HCT116 (cell line): ENCODE results near the gene GPR157. TPM values are rescaled to one million over a fixed set of nuclear protein-coding genes. Genes with fewer than 3 reads are reported as not detected.

Experiments used
- ATAC-seq: fragments of 200-7000 bp; cut with Tn5 transposase; 2 replicates; pipeline ENCODE4 v1.9.1; 2020; ENCODE audit warnings: mild to moderate bottlenecking, moderate library complexity
- BruUV-seq: library from RNA; stranded (reverse); fragments of 400-500 nt; replicated peaks from 2 replicates; lab custom pipeline; 2021; lab: Mats Ljungman, UMichigan
- CTCF ChIA-PET: fragments of 300-600 bp; sonication (Branson Sonifier 250); formaldehyde crosslinking; loops from one replicate; lab custom pipeline; 2021; ENCODE audit warnings: antibody characterized with exemption; lab: Charles Lee
- POLR2A ChIA-PET: fragments of 300-600, 350-600 bp; sonication (Branson Sonifier 250); formaldehyde crosslinking; loops from one replicate; lab custom pipeline; 2021; ENCODE audit warnings: antibody characterized with exemption; lab: Charles Lee
- RAD21 ChIA-PET, 2 experiments: fragments of 300-600 bp; sonication (Branson Sonifier 250); formaldehyde crosslinking; loops; one replicate each; lab custom pipeline; 2023; ENCODE audit warnings: low total read pairs in 2 of 2; ENCODE audit not compliant: uncharacterized antibody in 2 of 2, unreplicated experiment in 2 of 2, low non-redundant PET in 1 of 2; lab: Charles Lee
- DNase-seq: peaks from one replicate; pipeline ENCODE4 v3.0.0-alpha.2; 2010; ENCODE audit warnings: low read depth, low spot score
- H2AFZ ChIP-seq: fragments of 200-600 bp; shearing (Covaris generic), sonication (generic); 2 replicates; pipeline ENCODE4 v1.6.1; 2017; ENCODE audit warnings: low read depth, mixed run types, mixed read lengths, antibody characterized with exemption, low read length; ENCODE audit not compliant: poor library complexity, severe bottlenecking
- H3K27ac ChIP-seq: 2 replicates; pipeline ENCODE4 v1.5.1; 2012; ENCODE audit warnings: low read depth, low read length
- H3K27me3 ChIP-seq: fragments of 200-600 bp; sonication (generic); 2 replicates; pipeline ENCODE4 v1.6.1; 2016; ENCODE audit warnings: mixed run types, low read length, mixed read lengths; ENCODE audit not compliant: insufficient read depth
- H3K36me3 ChIP-seq, 2 experiments: fragments of 200-500 bp in 1 of 2; fragments of 200-600 bp in 1 of 2; sonication (Bioruptor generic) in 1 of 2; sonication (generic) in 1 of 2; 2 replicates each; pipeline versions ENCODE4 v1.5.1 to v1.6.1; 2014 to 2016; ENCODE audit warnings: low read length in 2 of 2, inconsistent platforms in 1 of 2, mixed read lengths in 1 of 2, mixed run types in 1 of 2; ENCODE audit not compliant: insufficient read depth in 2 of 2, control insufficient read depth in 1 of 2
- H3K4me1 ChIP-seq, 2 experiments: fragments of 200-600 bp in 1 of 2; sonication (generic) in 1 of 2; 2 replicates each; pipeline versions ENCODE4 v1.5.1 to v1.6.1; 2012 to 2017; ENCODE audit warnings: low read length in 2 of 2, inconsistent platforms in 1 of 2, mild to moderate bottlenecking in 1 of 2, mixed read lengths in 1 of 2, mixed run types in 1 of 2, moderate library complexity in 1 of 2; ENCODE audit not compliant: insufficient read depth in 2 of 2, control insufficient read depth in 1 of 2
- H3K4me2 ChIP-seq: fragments of 200-600 bp; sonication (generic); 2 replicates; pipeline ENCODE4 v1.6.1; 2017; ENCODE audit warnings: mixed run types, low read length, mixed read lengths
- H3K4me3 ChIP-seq, 2 experiments: fragments of 200-600 bp in 1 of 2; sonication (generic) in 1 of 2; replicated peaks in 1 of 2; 2 replicates each; pipeline ENCODE4 v1.5.1; 2011 to 2016; ENCODE audit warnings: low read length in 2 of 2, control low read depth in 1 of 2, low read depth in 1 of 2, mild to moderate bottlenecking in 1 of 2, mixed read lengths in 1 of 2, mixed run types in 1 of 2
- H3K79me2 ChIP-seq: fragments of 200-600 bp; sonication (generic); 2 replicates; pipeline ENCODE4 v1.6.1; 2017; ENCODE audit warnings: mild to moderate bottlenecking, mixed run types, low read length, moderate library complexity, mixed read lengths; ENCODE audit not compliant: insufficient read depth
- H3K9ac ChIP-seq: fragments of 200-600 bp; sonication (generic); 2 replicates; pipeline ENCODE4 v1.6.1; 2016; ENCODE audit warnings: low read length, mixed read lengths
- H3K9me2 ChIP-seq: fragments of 200-600 bp; sonication (generic), shearing (Covaris generic); 2 replicates; pipeline ENCODE4 v1.6.1; 2017; ENCODE audit warnings: mixed run types, mild to moderate bottlenecking, moderate library complexity; ENCODE audit not compliant: insufficient read depth
- H3K9me3 ChIP-seq, 2 experiments: fragments of 200-500 bp in 1 of 2; fragments of 200-600 bp in 1 of 2; sonication (Bioruptor generic) in 1 of 2; sonication (generic) in 1 of 2; 2 replicates each; pipeline ENCODE4 v1.6.1; 2014 to 2017; ENCODE audit warnings: low read length in 2 of 2, mixed read lengths in 2 of 2, inconsistent platforms in 1 of 2, low read depth in 1 of 2, mild to moderate bottlenecking in 1 of 2, mixed run types in 1 of 2, moderate library complexity in 1 of 2; ENCODE audit not compliant: control insufficient read depth in 1 of 2, insufficient read depth in 1 of 2
- H4K20me1 ChIP-seq: fragments of 200-600 bp; sonication (generic), shearing (Covaris generic); 2 replicates; pipeline ENCODE4 v1.6.1; 2017; ENCODE audit warnings: mixed run types, mild to moderate bottlenecking, moderate library complexity; ENCODE audit not compliant: insufficient read depth
- CBX3 ChIP-seq: IDR thresholded peaks from 2 replicates; pipeline ENCODE4 v1.6.1; 2012; ENCODE audit warnings: low read depth
- CEBPB ChIP-seq: IDR thresholded peaks from 2 replicates; pipeline ENCODE4 v1.6.1; 2012; ENCODE audit warnings: low read depth
- ELF1 ChIP-seq: IDR thresholded peaks from 2 replicates; pipeline ENCODE4 v1.6.1; 2012; ENCODE audit warnings: low read depth, borderline replicate concordance
- EZH2 ChIP-seq: fragments of 200-600 bp; sonication (generic); IDR thresholded peaks from 2 replicates; pipeline ENCODE4 v1.6.1; 2017; ENCODE audit warnings: antibody characterized with exemption, mixed run types
- FOSL1 ChIP-seq: IDR thresholded peaks from 2 replicates; pipeline ENCODE4 v1.6.1; 2012; ENCODE audit warnings: low read depth
- JUND ChIP-seq: IDR thresholded peaks from 2 replicates; pipeline ENCODE4 v1.6.1; 2012
- MAX ChIP-seq: IDR thresholded peaks from 2 replicates; pipeline ENCODE4 v1.6.1; 2012
- POLR2A ChIP-seq: IDR thresholded peaks from 2 replicates; pipeline ENCODE4 v1.7.0; 2011; ENCODE audit warnings: borderline replicate concordance; ENCODE audit not compliant: insufficient read depth, insufficient read length; ENCODE audit errors: extremely low read depth
- POLR2AphosphoS5 ChIP-seq: IDR thresholded peaks from 2 replicates; pipeline ENCODE4 v1.6.1; 2011; ENCODE audit warnings: mild to moderate bottlenecking, low read depth, low read length, moderate library complexity
- RAD21 ChIP-seq: IDR thresholded peaks from 2 replicates; pipeline ENCODE4 v1.6.1; 2012; ENCODE audit warnings: low read depth, mild to moderate bottlenecking
- REST ChIP-seq: IDR thresholded peaks from 2 replicates; pipeline ENCODE4 v1.6.1; 2012; ENCODE audit warnings: low read depth
- SIN3A ChIP-seq: IDR thresholded peaks from 2 replicates; pipeline ENCODE4 v1.6.1; 2012; ENCODE audit warnings: low read depth
- SRF ChIP-seq: IDR thresholded peaks from 2 replicates; pipeline ENCODE4 v1.6.1; 2012; ENCODE audit warnings: low read depth
- YY1 ChIP-seq: IDR thresholded peaks from 2 replicates; pipeline ENCODE4 v1.6.1; 2011; ENCODE audit warnings: low read length, low read depth, moderate library complexity, mild to moderate bottlenecking; ENCODE audit not compliant: insufficient replicate concordance; ENCODE audit errors: extremely low read depth
- ZBTB33 ChIP-seq: IDR thresholded peaks from 2 replicates; pipeline ENCODE4 v1.6.1; 2011; ENCODE audit warnings: mild to moderate bottlenecking, low read length, moderate library complexity; ENCODE audit not compliant: insufficient replicate concordance; ENCODE audit errors: extremely low read depth
- ZFX ChIP-seq: fragments of 450-650 bp; IDR thresholded peaks from 2 replicates; pipeline ENCODE4 v1.6.1; 2017
- intact Hi-C: fragments of 100-400 bp; cut with micrococcal nuclease; formaldehyde crosslinking; loops from 2 replicates; pipeline ENCODE4 v1.10.0; 2022
- total RNA-seq: library from RNA; stranded (reverse); gene quantifications from one replicate; pipeline ENCODE4 v1.2.1, GENCODE V29; 2021; ENCODE audit not compliant: unreplicated experiment
- TF ChIP-seq, protein P1 (sequence below), 3 experiments: fragments of 200-600 bp in 1 of 3; sonication (generic) in 1 of 3; IDR thresholded peaks in 2 of 3; conservative IDR thresholded peaks in 1 of 3; 2 replicates each; pipeline ENCODE4 v1.5.1; 2012 to 2017; ENCODE audit warnings: low read depth in 2 of 3, low read length in 2 of 3, antibody characterized with exemption in 1 of 3, borderline replicate concordance in 1 of 3, control low read depth in 1 of 3, mild to moderate bottlenecking in 1 of 3, mixed read lengths in 1 of 3, mixed run types in 1 of 3, moderate library complexity in 1 of 3; ENCODE audit not compliant: insufficient read depth in 1 of 3
- TF ChIP-seq, protein P2 (sequence below): IDR thresholded peaks from 2 replicates; pipeline ENCODE4 v1.6.1; 2012

GPR157 gene
- total RNA-seq, 1 experiment from 2014 or later = 7.7 TPM

DNA sequence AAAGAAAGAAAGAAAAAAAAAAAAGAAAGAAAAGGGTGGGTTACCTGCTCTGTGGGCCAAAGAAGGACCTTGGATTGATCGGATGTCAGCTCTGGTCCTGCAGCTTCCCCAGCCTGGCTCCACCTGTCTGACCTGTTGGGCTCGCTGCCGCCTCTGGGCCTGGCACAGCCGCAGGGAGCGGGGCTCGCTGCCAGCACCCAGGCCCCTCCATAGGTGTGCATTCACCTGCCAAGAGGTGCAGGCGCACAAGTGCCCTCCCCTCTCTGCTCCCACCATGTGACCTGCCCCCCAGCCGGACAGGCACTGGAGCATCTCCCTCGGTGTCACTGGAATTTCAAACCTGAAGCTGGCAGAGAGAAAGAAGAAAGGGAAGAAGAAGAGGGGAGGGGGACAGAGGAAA lies 33.1 kb upstream of the GPR157 start:
- Histone ChIP-seq H3K79me2 (peaks cover 67% of the 10 kb centered on the region), H3K9ac (0 out of 2 replicates have a peak overlapping the region, but pooled peaks have one; percentile 49), H3K4me2 (peak overlapping the region; percentile 76), H2AFZ (no peak overlapping the region), H3K36me3 (no peaks in the 10 kb centered on the region), H3K4me3 (no peak overlapping the region), H3K4me1 (peaks cover 39 to 44% of the 10 kb centered on the region in 2 experiments), H3K9me2 (no peaks in the 10 kb centered on the region), H3K9me3 (no peaks in the 10 kb centered on the region), H3K27me3 (peaks cover 4% of the 10 kb centered on the region; the same call in 1 of the 2 replicates), H3K27ac (no peak overlapping the region), H4K20me1 (peaks cover 8% of the 10 kb centered on the region; the same call in 1 of the 2 replicates)
- ATAC-seq (no peak), DNase-seq (no peak)
- intact Hi-C loops = loop anchor here (2.0 kb wide), 1 partner anchor 29 kb away; no protein-coding TSS in a partner anchor
- BruUV-seq = no TSS peak
- ChIA-PET RAD21 (no interaction called here), POLR2A (no interaction called here), CTCF (no interaction called here)
- TF ChIP-seq POLR2AphosphoS5 (no peak), EZH2 (no peak), MAX (no peak), CEBPB (no peak), SRF (no peak), RAD21 (no peak), YY1 (no peak), ZBTB33 (no peak), ZFX (no peak), JUND (no peak), FOSL1 (no peak), ELF1 (no peak), CBX3 (no peak), REST (no peak), SIN3A (no peak), POLR2A (no peak)
- TF ChIP-seq, protein P1, sequence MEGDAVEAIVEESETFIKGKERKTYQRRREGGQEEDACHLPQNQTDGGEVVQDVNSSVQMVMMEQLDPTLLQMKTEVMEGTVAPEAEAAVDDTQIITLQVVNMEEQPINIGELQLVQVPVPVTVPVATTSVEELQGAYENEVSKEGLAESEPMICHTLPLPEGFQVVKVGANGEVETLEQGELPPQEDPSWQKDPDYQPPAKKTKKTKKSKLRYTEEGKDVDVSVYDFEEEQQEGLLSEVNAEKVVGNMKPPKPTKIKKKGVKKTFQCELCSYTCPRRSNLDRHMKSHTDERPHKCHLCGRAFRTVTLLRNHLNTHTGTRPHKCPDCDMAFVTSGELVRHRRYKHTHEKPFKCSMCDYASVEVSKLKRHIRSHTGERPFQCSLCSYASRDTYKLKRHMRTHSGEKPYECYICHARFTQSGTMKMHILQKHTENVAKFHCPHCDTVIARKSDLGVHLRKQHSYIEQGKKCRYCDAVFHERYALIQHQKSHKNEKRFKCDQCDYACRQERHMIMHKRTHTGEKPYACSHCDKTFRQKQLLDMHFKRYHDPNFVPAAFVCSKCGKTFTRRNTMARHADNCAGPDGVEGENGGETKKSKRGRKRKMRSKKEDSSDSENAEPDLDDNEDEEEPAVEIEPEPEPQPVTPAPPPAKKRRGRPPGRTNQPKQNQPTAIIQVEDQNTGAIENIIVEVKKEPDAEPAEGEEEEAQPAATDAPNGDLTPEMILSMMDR (IDR thresholded peaks at IDR 0.05 in 2 of 3, conservative IDR thresholded peaks at IDR 0.05 in 1 of 3; ENCODE audit: borderline replicate concordance in 1 of 3, insufficient read depth in 1 of 3, low read depth in 2 of 3, low read length in 2 of 3) = no peak
- TF ChIP-seq, protein P2, sequence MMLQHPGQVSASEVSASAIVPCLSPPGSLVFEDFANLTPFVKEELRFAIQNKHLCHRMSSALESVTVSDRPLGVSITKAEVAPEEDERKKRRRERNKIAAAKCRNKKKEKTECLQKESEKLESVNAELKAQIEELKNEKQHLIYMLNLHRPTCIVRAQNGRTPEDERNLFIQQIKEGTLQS = no peak
